Measurements from ENCODE around the gene TMEM80. TPM values are rescaled to one million over a fixed set of nuclear protein-coding genes. Genes with fewer than 3 reads are reported as not detected.

Gene TMEM80
- total and polyA plus RNA-seq, 4 donors: 5.1 to 12.4 (median 8.2) TPM

DNA sequence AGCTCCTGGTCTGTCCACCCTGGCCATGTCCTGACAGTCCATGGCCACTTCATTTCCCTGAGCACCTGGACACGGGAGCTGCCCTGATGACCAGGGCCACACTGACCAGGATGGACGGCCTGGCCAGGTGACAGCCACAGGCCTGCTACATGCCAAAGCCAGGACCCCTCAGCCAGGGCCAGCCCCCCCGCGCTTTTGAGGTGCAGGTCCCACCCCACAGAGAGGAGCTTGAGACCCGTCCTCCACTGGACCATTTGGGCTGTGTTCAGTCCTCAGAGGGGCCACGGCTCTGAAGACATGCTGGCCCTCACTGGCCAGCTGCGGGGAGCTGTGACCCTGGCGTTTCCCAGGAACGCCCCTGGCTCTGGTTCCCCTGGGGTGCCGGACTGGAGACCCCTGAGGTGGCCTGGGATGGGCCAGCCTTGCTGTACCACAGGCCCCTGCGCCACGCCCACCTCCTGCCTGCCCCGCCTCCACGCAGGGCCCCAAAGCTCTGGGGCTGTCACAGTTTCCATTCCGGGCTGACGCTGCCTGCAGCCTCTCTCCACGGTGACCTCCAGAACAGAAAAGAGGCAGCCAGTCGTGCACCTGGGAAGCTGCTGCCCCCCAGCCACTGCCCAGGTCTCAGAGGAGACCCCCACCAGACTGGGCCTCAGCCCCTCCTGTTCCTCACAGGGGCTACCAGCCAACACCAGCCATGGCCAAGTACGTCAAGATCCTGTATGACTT is 28.6 kb downstream of the TMEM80 start:
- Histone ChIP-seq H3K4me3 (ENCODE audit: low read depth in 1 of 3, low read length in 3 of 3) (no peak overlapping the region), H3K4me1 (ENCODE audit: control insufficient read depth in 4 of 4, insufficient read depth in 4 of 4, low read length in 3 of 4) (peaks cover 0 to 15% (median 7%) of the 10 kb centered on the region in 4 donors), H3K36me3 (ENCODE audit: control insufficient read depth in 4 of 4, insufficient read depth in 3 of 4, low read depth in 1 of 4, low read length in 3 of 4) (peaks cover 2 to 35% (median 19%) of the 10 kb centered on the region in 4 donors), H3K27ac (ENCODE audit: low read depth in 1 of 2, low read length in 2 of 2) (no peak overlapping the region), H3K27me3 (ENCODE audit: control insufficient read depth in 4 of 4, insufficient read depth in 4 of 4, low read length in 3 of 4) (no peaks in the 10 kb centered on the region), H3K9me3 (ENCODE audit: control insufficient read depth in 4 of 4, low read length in 3 of 4) (no peaks in the 10 kb centered on the region), H3K9ac (ENCODE audit: low read depth in 1 of 2, low read length in 2 of 2) (no peak overlapping the region)
- DNase-seq (ENCODE audit: low spot score): no peak
- TF ChIP-seq, protein P1, sequence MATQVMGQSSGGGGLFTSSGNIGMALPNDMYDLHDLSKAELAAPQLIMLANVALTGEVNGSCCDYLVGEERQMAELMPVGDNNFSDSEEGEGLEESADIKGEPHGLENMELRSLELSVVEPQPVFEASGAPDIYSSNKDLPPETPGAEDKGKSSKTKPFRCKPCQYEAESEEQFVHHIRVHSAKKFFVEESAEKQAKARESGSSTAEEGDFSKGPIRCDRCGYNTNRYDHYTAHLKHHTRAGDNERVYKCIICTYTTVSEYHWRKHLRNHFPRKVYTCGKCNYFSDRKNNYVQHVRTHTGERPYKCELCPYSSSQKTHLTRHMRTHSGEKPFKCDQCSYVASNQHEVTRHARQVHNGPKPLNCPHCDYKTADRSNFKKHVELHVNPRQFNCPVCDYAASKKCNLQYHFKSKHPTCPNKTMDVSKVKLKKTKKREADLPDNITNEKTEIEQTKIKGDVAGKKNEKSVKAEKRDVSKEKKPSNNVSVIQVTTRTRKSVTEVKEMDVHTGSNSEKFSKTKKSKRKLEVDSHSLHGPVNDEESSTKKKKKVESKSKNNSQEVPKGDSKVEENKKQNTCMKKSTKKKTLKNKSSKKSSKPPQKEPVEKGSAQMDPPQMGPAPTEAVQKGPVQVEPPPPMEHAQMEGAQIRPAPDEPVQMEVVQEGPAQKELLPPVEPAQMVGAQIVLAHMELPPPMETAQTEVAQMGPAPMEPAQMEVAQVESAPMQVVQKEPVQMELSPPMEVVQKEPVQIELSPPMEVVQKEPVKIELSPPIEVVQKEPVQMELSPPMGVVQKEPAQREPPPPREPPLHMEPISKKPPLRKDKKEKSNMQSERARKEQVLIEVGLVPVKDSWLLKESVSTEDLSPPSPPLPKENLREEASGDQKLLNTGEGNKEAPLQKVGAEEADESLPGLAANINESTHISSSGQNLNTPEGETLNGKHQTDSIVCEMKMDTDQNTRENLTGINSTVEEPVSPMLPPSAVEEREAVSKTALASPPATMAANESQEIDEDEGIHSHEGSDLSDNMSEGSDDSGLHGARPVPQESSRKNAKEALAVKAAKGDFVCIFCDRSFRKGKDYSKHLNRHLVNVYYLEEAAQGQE (IDR thresholded peaks at IDR 0.05): no peak
- WGBS: 85% methylated on average over 19 of the region's 19 CpGs

DNA sequence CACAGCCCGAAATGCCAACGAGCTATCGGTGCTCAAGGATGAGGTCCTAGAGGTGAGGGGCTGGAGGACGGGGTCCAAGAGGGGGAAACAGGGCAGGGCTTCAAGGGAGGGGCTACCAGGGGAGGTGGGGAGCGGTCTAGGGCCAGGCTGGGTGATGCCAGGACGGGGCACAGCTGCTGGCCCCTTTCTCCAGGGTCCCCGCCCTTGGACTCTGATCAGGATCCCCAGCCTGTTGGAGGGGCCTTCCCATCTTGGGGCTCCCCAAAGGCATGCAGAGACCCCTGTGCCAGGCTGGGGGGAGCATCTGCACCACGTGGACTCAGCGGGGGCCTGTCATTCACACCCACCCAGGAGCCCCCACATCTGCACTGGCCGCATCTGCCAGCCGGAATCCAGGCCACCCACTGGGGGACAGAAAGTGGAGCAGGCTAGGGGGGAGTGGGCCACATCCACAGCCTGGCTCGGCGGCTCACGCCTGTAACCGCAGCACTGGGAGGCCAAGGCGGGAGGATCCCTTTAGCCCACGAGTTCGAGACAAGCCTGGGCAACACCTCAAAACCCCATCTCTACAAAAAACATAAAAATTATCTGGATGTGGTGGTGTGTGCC is 29.3 kb downstream of the TMEM80 start:
- no peak overlapping the region for H3K4me3 ChIP-seq (ENCODE audit: low read depth in 1 of 3, low read length in 3 of 3)
- H3K9me3 ChIP-seq (ENCODE audit: control insufficient read depth in 4 of 4, low read length in 3 of 4): no peaks in the 10 kb centered on the region
- no peak overlapping the region for H3K27ac ChIP-seq (ENCODE audit: low read depth in 1 of 2, low read length in 2 of 2)
- WGBS: 82% methylated on average over 18 of the region's 18 CpGs
- H3K27me3 ChIP-seq (ENCODE audit: control insufficient read depth in 4 of 4, insufficient read depth in 4 of 4, low read length in 3 of 4): no peaks in the 10 kb centered on the region
- H3K4me1 ChIP-seq (ENCODE audit: control insufficient read depth in 4 of 4, insufficient read depth in 4 of 4, low read length in 3 of 4): peaks cover 0 to 19% (median 7%) of the 10 kb centered on the region in 4 donors
- DNase-seq (ENCODE audit: low spot score): no peak
- TF ChIP-seq SP1 (IDR thresholded peaks at IDR 0.05) (no peak), HNF4G (IDR thresholded peaks at IDR 0.05) (no peak), GABPA (IDR thresholded peaks at IDR 0.05 in 1 of 2, conservative IDR thresholded peaks at IDR 0.05 in 1 of 2) (no peak), RXRA (IDR thresholded peaks at IDR 0.05) (no peak), ATF3 (IDR thresholded peaks at IDR 0.05) (no peak), FOXA2 (IDR thresholded peaks at IDR 0.05) (no peak), HNF4A (conservative IDR thresholded peaks at IDR 0.05) (no peak), ZBTB33 (IDR thresholded peaks at IDR 0.05) (no peak), JUND (IDR thresholded peaks at IDR 0.05) (no peak)
- TF ChIP-seq, protein P1 (IDR thresholded peaks at IDR 0.05): no peak
- TF ChIP-seq, protein P2, sequence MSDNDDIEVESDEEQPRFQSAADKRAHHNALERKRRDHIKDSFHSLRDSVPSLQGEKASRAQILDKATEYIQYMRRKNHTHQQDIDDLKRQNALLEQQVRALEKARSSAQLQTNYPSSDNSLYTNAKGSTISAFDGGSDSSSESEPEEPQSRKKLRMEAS (IDR thresholded peaks at IDR 0.05): no peak
- peaks cover 2 to 32% (median 16%) of the 10 kb centered on the region in 4 donors for H3K36me3 ChIP-seq (ENCODE audit: control insufficient read depth in 4 of 4, insufficient read depth in 3 of 4, low read depth in 1 of 4, low read length in 3 of 4)
- H3K9ac ChIP-seq (ENCODE audit: low read depth in 1 of 2, low read length in 2 of 2): no peak overlapping the region

Measured in liver (tissue), 9 donors.